Measurements from ENCODE around the gene AMPD3.

The AMPD3 gene

DNA sequence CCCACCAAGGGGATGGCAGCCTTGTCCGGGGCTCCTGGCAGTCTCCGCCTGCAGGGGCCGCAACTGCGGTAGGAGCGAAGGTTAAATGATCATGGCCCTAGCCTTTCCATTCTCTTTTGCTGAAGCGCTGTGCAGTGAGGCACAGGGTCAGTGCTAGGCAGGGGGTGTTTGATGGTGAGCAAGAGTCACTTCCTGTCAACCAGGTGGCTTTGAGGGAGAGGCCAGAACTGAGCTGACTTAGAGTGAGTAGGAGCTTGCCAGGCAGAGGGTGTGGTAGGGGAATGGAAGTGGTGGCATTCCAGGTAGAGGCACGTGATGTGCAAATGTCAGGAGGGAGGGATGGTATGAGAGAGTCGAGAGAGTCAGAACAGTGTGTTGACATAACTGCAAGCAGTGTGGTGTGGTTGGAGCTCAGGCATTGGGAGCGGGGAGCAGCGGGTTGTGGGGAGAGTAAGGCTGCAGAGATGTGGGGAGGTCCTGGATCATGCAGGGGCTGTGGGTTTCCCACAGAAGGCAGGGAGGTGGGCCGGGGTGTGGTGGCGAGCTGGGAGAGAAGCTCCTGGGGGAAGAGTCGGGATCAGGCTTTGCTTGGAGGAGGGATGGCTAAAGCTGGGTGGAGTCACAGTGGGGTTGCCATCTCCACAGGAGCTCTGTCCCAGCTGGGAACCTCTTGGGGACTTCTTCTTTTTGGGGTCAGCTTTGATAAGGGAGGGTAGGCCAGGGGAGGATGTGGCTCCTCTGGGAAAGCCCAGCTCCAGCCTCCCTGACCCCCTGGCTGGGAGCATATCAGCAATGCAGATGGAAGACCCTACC, 33.3 kb downstream of the AMPD3 start:
- peak; percentile 24 for DNase-seq (ENCODE audit: low read depth)
- H3K4me3 ChIP-seq (ENCODE audit: low read depth, low read length) = no peak overlapping the region
- TF ChIP-seq, protein P1, sequence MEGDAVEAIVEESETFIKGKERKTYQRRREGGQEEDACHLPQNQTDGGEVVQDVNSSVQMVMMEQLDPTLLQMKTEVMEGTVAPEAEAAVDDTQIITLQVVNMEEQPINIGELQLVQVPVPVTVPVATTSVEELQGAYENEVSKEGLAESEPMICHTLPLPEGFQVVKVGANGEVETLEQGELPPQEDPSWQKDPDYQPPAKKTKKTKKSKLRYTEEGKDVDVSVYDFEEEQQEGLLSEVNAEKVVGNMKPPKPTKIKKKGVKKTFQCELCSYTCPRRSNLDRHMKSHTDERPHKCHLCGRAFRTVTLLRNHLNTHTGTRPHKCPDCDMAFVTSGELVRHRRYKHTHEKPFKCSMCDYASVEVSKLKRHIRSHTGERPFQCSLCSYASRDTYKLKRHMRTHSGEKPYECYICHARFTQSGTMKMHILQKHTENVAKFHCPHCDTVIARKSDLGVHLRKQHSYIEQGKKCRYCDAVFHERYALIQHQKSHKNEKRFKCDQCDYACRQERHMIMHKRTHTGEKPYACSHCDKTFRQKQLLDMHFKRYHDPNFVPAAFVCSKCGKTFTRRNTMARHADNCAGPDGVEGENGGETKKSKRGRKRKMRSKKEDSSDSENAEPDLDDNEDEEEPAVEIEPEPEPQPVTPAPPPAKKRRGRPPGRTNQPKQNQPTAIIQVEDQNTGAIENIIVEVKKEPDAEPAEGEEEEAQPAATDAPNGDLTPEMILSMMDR (IDR thresholded peaks at IDR 0.05; ENCODE audit: insufficient read depth, low read depth, low read length, missing control alignments) = no peak

DNA sequence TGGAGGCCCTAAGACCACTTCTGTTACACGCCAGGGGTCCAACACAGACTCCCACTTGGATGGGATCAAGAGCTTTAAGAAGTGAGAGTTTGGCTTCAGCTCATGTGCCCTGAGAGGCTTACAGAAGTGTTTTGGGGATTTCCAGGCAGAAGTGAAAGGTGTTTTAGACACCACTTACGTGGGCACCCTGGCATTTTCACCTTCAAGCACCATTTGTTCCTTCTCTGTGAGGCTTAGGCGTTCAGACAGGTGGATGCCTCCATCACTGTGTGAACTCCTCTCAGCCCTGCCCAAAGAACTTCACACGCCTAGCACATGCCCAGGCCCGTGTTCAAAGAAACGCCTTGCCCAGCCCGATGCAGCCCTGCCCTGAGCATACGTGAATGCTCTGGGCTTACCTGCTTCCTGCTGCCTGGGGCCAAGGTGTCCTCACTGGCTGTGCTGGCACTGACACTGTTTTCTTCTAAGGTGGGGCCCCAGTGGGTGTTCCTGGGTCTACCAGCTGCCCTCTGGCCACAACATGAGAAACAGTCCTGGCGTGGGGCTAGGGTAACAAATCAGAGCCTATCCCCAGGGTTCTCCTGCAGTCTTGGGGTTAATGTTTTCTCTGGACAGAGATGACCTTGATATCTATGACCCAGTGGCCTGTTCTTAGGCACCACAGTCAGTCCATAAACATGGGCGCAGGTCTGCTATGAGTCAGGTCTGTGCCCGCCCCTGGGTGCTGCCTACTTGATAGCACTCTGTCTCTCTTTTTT, 34.0 kb downstream of the AMPD3 start:
- no peak overlapping the region for H3K4me3 ChIP-seq (ENCODE audit: low read depth, low read length)
- peak; percentile 74 for DNase-seq (ENCODE audit: low read depth)
- TF ChIP-seq, protein P1 (IDR thresholded peaks at IDR 0.05; ENCODE audit: insufficient read depth, low read depth, low read length, missing control alignments) = no peak

DNA sequence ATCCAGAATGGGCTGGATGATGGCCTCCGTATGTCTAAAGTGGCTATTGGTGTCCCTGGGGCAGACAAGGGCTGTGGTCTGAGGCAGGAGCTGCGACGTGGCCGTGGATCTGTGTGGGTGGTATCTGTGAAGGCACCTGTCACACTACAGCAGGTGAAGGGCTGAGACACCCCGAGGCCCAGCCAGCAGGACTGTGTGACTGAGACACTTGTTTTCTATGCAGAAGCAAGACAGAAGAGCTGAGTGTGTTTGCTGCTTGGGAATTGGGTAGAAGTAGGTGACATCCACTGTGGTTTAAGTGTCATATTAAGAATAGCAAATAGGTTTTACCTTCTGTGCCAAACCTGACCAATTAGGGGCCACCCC, 35.0 kb downstream of the AMPD3 start:
- TF ChIP-seq, protein P1 (IDR thresholded peaks at IDR 0.05; ENCODE audit: insufficient read depth, low read depth, low read length, missing control alignments) = no peak
- no peak overlapping the region for H3K4me3 ChIP-seq (ENCODE audit: low read depth, low read length)
- no peak for DNase-seq (ENCODE audit: low read depth)

DNA sequence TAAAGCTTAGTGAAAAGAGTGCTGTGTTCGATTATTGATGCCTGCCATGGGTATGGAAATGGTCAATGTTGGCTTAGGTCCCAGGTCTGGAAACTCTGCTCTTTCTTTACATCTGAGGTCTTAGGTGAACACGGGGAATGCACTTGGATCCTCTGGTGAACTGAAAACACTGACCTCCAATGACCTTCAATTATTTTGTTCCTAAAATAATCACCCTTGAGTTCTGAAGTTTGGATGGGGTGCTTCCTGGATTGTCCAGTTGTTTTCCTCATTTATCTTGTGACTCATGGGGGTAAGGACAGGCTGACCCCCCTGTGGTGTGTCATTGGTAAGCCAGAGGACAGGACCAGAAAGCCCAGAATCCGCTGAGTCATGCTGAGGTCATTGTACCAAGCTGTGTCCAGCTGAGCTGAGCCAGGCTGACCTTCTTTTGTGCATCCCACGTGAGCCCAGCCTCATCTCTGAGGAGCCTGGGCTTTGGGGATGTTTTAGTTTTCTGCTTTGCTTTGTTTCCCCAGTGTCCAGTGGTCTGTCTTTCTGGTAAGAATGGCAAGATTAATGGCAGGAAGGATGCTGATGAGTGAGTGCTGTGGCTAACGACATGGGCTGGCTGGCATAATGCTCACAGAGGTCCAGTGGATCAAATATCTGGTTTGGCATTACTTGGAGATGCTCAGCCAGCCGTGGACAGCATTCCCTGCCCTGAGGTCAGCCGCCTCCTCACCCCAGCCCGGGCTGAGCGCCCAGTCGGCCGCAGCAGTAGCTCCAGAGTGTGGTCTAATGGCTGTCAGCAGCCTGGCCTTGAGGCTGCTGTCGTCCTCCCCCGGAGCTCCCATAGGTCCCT, 35.6 kb downstream of the AMPD3 start:
- TF ChIP-seq, protein P1 (IDR thresholded peaks at IDR 0.05; ENCODE audit: insufficient read depth, low read depth, low read length, missing control alignments) = no peak
- DNase-seq (ENCODE audit: low read depth) = no peak

DNA sequence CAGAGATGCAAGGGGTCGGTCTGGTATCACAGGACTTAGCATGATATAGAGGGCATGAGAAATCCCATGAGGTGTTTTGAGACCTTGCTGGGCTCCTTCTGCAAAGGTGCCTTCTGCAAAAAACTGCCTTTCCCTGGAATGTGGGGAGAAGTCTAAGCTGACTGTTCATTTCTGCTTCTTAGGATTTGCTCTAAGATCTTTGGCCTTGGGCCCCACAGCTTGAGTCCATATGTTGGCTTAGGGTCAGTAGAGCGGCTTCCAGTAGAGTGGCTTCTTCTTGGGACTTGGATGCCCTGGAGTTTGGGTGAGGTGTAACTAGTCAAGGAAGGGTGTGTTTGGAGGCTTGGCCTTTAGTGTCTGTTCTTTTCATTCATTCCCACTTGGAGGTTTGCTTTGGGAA, 37.0 kb downstream of the AMPD3 start:
- H3K4me3 ChIP-seq (ENCODE audit: low read depth, low read length) = no peak overlapping the region
- TF ChIP-seq, protein P1 (IDR thresholded peaks at IDR 0.05; ENCODE audit: insufficient read depth, low read depth, low read length, missing control alignments) = no peak
- no peak for DNase-seq (ENCODE audit: low read depth)

More for the DNA sequence above, 35.6 kb downstream of the AMPD3 start:
- no peak overlapping the region for H3K4me3 ChIP-seq (ENCODE audit: low read depth, low read length)

DNA sequence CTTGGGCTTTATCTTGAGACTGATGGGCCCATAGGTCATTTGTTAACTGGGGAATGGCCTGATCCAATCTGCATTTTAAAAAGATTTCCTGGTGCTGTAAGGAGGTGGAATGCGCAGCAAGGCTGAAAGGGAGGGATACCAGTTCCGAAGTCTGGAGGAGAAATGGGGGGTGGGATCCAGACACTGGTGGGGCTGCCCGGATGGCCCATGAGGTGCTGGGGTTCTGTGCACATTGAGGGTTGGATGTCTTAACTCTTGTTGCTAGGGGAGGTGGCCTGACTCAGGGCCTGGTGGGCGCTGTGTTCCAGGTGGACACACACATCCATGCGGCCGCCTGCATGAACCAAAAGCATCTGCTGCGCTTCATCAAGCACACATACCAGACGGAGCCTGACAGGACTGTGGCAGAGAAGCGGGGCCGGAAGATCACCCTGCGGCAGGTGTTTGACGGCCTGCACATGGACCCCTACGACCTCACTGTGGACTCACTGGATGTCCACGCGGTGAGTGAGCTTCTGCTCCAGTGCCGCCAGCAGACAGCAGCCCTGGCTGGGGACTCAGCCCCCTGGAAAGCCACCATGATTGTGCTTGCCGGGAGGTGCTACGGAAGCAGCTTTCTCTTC, 38.1 kb downstream of the AMPD3 start:
- no peak overlapping the region for H3K4me3 ChIP-seq (ENCODE audit: low read depth, low read length)
- no peak for DNase-seq (ENCODE audit: low read depth)
- TF ChIP-seq, protein P1 (IDR thresholded peaks at IDR 0.05; ENCODE audit: insufficient read depth, low read depth, low read length, missing control alignments) = no peak
